ENCODE data around the gene MS4A12. TPM values are rescaled to one million over a fixed set of nuclear protein-coding genes. Genes with fewer than 3 reads are reported as not detected.

MS4A12 gene
- total RNA-seq, 1 experiment from 2014 or later = not detected

DNA sequence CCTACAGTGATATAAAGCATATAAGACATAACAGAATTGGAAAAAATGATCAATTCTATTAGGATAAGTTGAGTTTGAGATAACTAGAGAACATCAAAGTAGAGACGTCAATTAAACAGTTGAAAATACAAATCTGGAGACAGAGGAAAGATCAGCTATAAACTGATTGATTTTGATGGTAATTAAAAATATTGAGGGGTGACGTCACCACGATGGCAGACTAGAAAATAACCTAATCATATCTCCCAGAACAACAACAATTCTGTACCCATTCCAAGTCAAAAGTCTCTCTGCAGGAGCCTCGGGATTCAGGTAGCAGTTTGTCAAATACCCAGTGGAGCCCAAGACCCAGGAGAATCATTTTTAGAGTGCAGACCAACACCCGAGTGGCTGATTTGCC is 51.5 kb downstream of the MS4A12 start:
- no CpG with 5 or more reads among the region's 5 CpGs for WGBS (ENCODE audit: extremely low coverage, insufficient read length, low lambda C conversion rate)
- Histone ChIP-seq H3K79me2 (ENCODE audit: insufficient read depth, low read length) (no peaks in the 10 kb centered on the region; the same call in 1 of the 2 replicates), H3K18ac (ENCODE audit: insufficient read length, low read depth, low read length) (no peak overlapping the region), H4K5ac (ENCODE audit: insufficient read length, low read depth, low read length) (no peak overlapping the region), H2BK12ac (ENCODE audit: insufficient read length, low read depth, low read length) (no peak overlapping the region), H2BK15ac (ENCODE audit: low read depth, low read length) (no peak overlapping the region), H3K4ac (ENCODE audit: low read depth, low read length) (no peak overlapping the region), H2BK120ac (ENCODE audit: low read depth, low read length, poor library complexity, severe bottlenecking) (no peak overlapping the region), H3K23me2 (ENCODE audit: insufficient read length, low read depth, low read length, poor library complexity, severe bottlenecking) (no peaks in the 10 kb centered on the region), H3K27ac (ENCODE audit: insufficient read length, low read depth, low read length) (no peak overlapping the region), H3K23ac (ENCODE audit: insufficient read length, low read depth, low read length) (no peak overlapping the region), H3K79me1 (ENCODE audit: insufficient read depth, low read depth, low read length, poor library complexity, severe bottlenecking) (no peaks in the 10 kb centered on the region), H2AFZ (ENCODE audit: low read length) (no peak overlapping the region), H3K4me2 (ENCODE audit: insufficient read depth, insufficient read length, low read length) (no peak overlapping the region), H3K9ac (ENCODE audit: extremely low read depth, insufficient read length, low read length) (no peak overlapping the region), H3K27me3 (ENCODE audit: insufficient read depth, low read length) (no peaks in the 10 kb centered on the region; the same call in 1 of the 2 replicates), H3T11ph (ENCODE audit: low read length) (no peak overlapping the region), H3K4me1 (ENCODE audit: insufficient read depth, low read length) (no peaks in the 10 kb centered on the region), H2AK5ac (ENCODE audit: insufficient read length, low read length) (no peak overlapping the region), H3K9me3 (ENCODE audit: control insufficient read depth, low read depth, low read length) (no peaks in the 10 kb centered on the region), H2BK20ac (ENCODE audit: low read depth, low read length, poor library complexity, severe bottlenecking) (no peak overlapping the region), H3K56ac (ENCODE audit: insufficient read length, low read depth, low read length) (no peak overlapping the region), H4K20me1 (ENCODE audit: control insufficient read depth, insufficient read depth, insufficient read length) (no peaks in the 10 kb centered on the region), H3K14ac (ENCODE audit: insufficient read depth, low read length) (no peak overlapping the region), H2BK5ac (ENCODE audit: insufficient read length, low read length) (no peak overlapping the region), H4K8ac (replicated peaks; ENCODE audit: insufficient read length, low read depth, low read length) (no peak overlapping the region), H4K91ac (ENCODE audit: insufficient read length, low read depth, low read length) (no peak overlapping the region)
- H3K9me3 Mint-ChIP-seq = peaks cover 6 to 10% of the 10 kb centered on the region in 2 experiments; a peak in 4 of 5 replicates
- H3K36me3 Mint-ChIP-seq (ENCODE audit: insufficient read depth in 1 of 3, low read depth in 3 of 3) = peaks cover 0 to 3% (median 0%) of the 10 kb centered on the region in 3 experiments; a peak in 2 of 7 replicates
- no peak overlapping the region for H3K27ac Mint-ChIP-seq
- no peaks in the 10 kb centered on the region for H3K4me1 Mint-ChIP-seq
- H3K4me3 Mint-ChIP-seq = no peak overlapping the region
- H3K27me3 Mint-ChIP-seq (ENCODE audit: low read depth) = no peaks in the 10 kb centered on the region; the same call in 1 of the 2 replicates
- DNase-seq = no peak
- no peak for TF ChIP-seq CTCF (conservative IDR thresholded peaks at IDR 0.05)

Other genes with a start within 250 kb of the MS4A12 start
- 0.42 TPM in 1 of 2 replicates, not detected in the other for gene MS4A4E, start 249.6 kb upstream of the MS4A12 start, total RNA-seq (2021)
- not detected in 2 replicates for gene MS4A4A, start 212.1 kb upstream of the MS4A12 start, total RNA-seq (2021)
- not detected in 2 replicates for gene MS4A6E, start 165.5 kb upstream of the MS4A12 start, total RNA-seq (2021)
- gene MS4A7, start 114.2 kb upstream of the MS4A12 start, total RNA-seq (2021) = not detected in 2 replicates
- gene MS4A14, start 96.3 kb upstream of the MS4A12 start, total RNA-seq (2021) = not detected in 2 replicates
- not detected in 2 replicates for gene MS4A5, start 63.2 kb upstream of the MS4A12 start, total RNA-seq (2021)
- gene MS4A1, start 36.9 kb upstream of the MS4A12 start, total RNA-seq (2021) = not detected in 2 replicates
- not detected in 2 replicates for gene MS4A13, start 22.6 kb downstream of the MS4A12 start, total RNA-seq (2021)
- gene MS4A8, start 206.8 kb downstream of the MS4A12 start, total RNA-seq (2021) = not detected in 2 replicates
- not detected in 2 replicates for gene MS4A18, start 231.9 kb downstream of the MS4A12 start, total RNA-seq (2021)

Data from H9 (cell line).